Left ventricle myocardium inferior (tissue), 1 donor: Measurements from ENCODE around the gene MYO18A. TPM values are rescaled to one million over a fixed set of nuclear protein-coding genes. Genes with fewer than 3 reads are reported as not detected.

ENCODE experiments used
- DNase-seq: peaks from one replicate; pipeline ENCODE4 v3.0.0-alpha.2; 2020
- H3K27ac ChIP-seq: fragments of 200-600 bp; replicated peaks from 2 replicates; pipeline ENCODE4 v1.8.0; 2021
- H3K27me3 ChIP-seq: fragments of 200-600 bp; 2 replicates; pipeline ENCODE4 v1.8.0; 2021; ENCODE audit warnings: low read depth
- H3K36me3 ChIP-seq: fragments of 200-600 bp; 2 replicates; pipeline ENCODE4 v1.8.0; 2021
- H3K4me1 ChIP-seq: fragments of 200-600 bp; 2 replicates; pipeline ENCODE4 v1.8.0; 2021
- H3K4me3 ChIP-seq: fragments of 200-600 bp; 2 replicates; pipeline ENCODE4 v1.8.0; 2021; ENCODE audit warnings: mild to moderate bottlenecking, moderate library complexity
- H3K9me3 ChIP-seq: fragments of 200-600 bp; replicated peaks from 2 replicates; pipeline ENCODE4 v1.8.0; 2021
- CTCF ChIP-seq: fragments of 200-600 bp; IDR thresholded peaks from 2 replicates; pipeline ENCODE4 v1.8.0; 2021; ENCODE audit warnings: antibody characterized with exemption, mild to moderate bottlenecking, borderline replicate concordance
- intact Hi-C: fragments of 100-400 bp; cut with micrococcal nuclease; formaldehyde crosslinking; loops from one replicate; pipeline ENCODE4 v1.11.0; 2022
- total RNA-seq: library from RNA; stranded (reverse); fragmentation: NEBNext Ultra II Directional; extraction: Animal tissue kit (Norgen Biotek cat#: 25700); gene quantifications from one replicate; pipeline ENCODE4 v1.2.1, GENCODE V29; 2021
- donor health status: DM: no; HTN: yes; CAD: no; lungs with severe emphysema.

MYO18A gene
- total RNA-seq, 1 donor from 2014 or later = 397 TPM

GRCh38 chr17:29049541-29050145 is 130.6 kb downstream of the MYO18A start:
- Histone ChIP-seq H3K36me3 (no peaks in the 10 kb centered on the region), H3K27ac (no peak overlapping the region), H3K9me3 (no peaks in the 10 kb centered on the region), H3K4me1 (no peaks in the 10 kb centered on the region), H3K4me3 (no peak overlapping the region), H3K27me3 (peaks cover 31% of the 10 kb centered on the region)
- no peak for DNase-seq
- TF ChIP-seq CTCF = no peak
- intact Hi-C loops = no loop called here

- peaks cover 30% of the 10 kb centered on the region for H3K27me3 ChIP-seq
- no peak for TF ChIP-seq CTCF
- DNase-seq = no peak
These were observed 131.5 kb downstream of the MYO18A start for GRCh38 chr17:29048440-29049368.

GRCh38 chr17:29046473-29046839 is 133.7 kb downstream of the MYO18A start:
- Histone ChIP-seq H3K9me3 (no peaks in the 10 kb centered on the region), H3K4me3 (no peak overlapping the region), H3K4me1 (peaks cover 9% of the 10 kb centered on the region), H3K27me3 (peaks cover 30% of the 10 kb centered on the region), H3K27ac (no peak overlapping the region), H3K36me3 (no peaks in the 10 kb centered on the region)
- TF ChIP-seq CTCF = no peak
- no peak for DNase-seq
- intact Hi-C loops = no loop called here

More at GRCh38 chr17:29048440-29049368, 131.5 kb downstream of the MYO18A start:
- no peaks in the 10 kb centered on the region for H3K4me1 ChIP-seq
- no peak overlapping the region for H3K27ac ChIP-seq
- no peaks in the 10 kb centered on the region for H3K36me3 ChIP-seq
- intact Hi-C loops = no loop called here
- no peaks in the 10 kb centered on the region for H3K9me3 ChIP-seq
- H3K4me3 ChIP-seq = no peak overlapping the region

GRCh38 chr17:29045734-29046472 is 134.3 kb downstream of the MYO18A start:
- Histone ChIP-seq H3K27ac (no peak overlapping the region), H3K9me3 (no peaks in the 10 kb centered on the region), H3K4me1 (peaks cover 9% of the 10 kb centered on the region), H3K4me3 (no peak overlapping the region), H3K27me3 (peaks cover 30% of the 10 kb centered on the region), H3K36me3 (no peaks in the 10 kb centered on the region)
- intact Hi-C loops = no loop called here
- no peak for TF ChIP-seq CTCF
- no peak for DNase-seq

- no peaks in the 10 kb centered on the region for H3K36me3 ChIP-seq
- TF ChIP-seq CTCF = no peak
- intact Hi-C loops = no loop called here
- no peak overlapping the region for H3K27ac ChIP-seq
- no peaks in the 10 kb centered on the region for H3K9me3 ChIP-seq
- peaks cover 9% of the 10 kb centered on the region for H3K4me1 ChIP-seq
- no peak for DNase-seq
- peaks cover 30% of the 10 kb centered on the region for H3K27me3 ChIP-seq
- H3K4me3 ChIP-seq = no peak overlapping the region
These were observed 135.2 kb downstream of the MYO18A start for GRCh38 chr17:29045026-29045425.
